Activated CD4-positive, alpha-beta memory T cell treated with anti-CD3 and anti-CD28 coated beads, Interleukin-2, amount 10 ng/mL, durations not matched to agents 7 days and 5 days (primary cell): ENCODE data around the gene AP1G1. TPM values are rescaled to one million over a fixed set of nuclear protein-coding genes. Genes with fewer than 3 reads are reported as not detected.
"Not testable (repeated sequence)": the region's sequence is repeated elsewhere in the genome, so short reads cannot be mapped to it uniquely, and the experiment has no call there.

Experiments used
- CTCF ChIA-PET: fragments of 350-600 bp; sonication (Branson Sonifier 250); formaldehyde crosslinking; loops from one replicate; lab custom pipeline; 2021; ENCODE audit warnings: antibody characterized with exemption, inconsistent platforms; lab: Charles Lee
- POLR2A ChIA-PET: fragments of 350-600 bp; sonication (Branson Sonifier 250); formaldehyde crosslinking; loops from one replicate; lab custom pipeline; 2021; ENCODE audit warnings: antibody characterized with exemption; lab: Charles Lee
- DNase-seq: peaks from one replicate; pipeline ENCODE4 v3.0.0-alpha.2; 2020
- H3K27ac Mint-ChIP-seq: one replicate; pipeline ENCODE4 v1.8.0; 2021; ENCODE audit warnings: mild to moderate bottlenecking, mixed read lengths
- H3K27me3 Mint-ChIP-seq: one replicate; pipeline ENCODE4 v1.8.0; 2021; ENCODE audit warnings: mixed read lengths
- H3K36me3 Mint-ChIP-seq: one replicate; pipeline ENCODE4 v1.8.0; 2021; ENCODE audit warnings: low read depth, mixed read lengths
- H3K4me1 Mint-ChIP-seq: one replicate; pipeline ENCODE4 v1.8.0; 2021; ENCODE audit warnings: mixed read lengths
- H3K4me3 Mint-ChIP-seq: one replicate; pipeline ENCODE4 v1.8.0; 2021; ENCODE audit warnings: mild to moderate bottlenecking, mixed read lengths
- H3K9me3 Mint-ChIP-seq: one replicate; pipeline ENCODE4 v1.8.0; 2021; ENCODE audit warnings: mixed read lengths
- total RNA-seq, 2 experiments: library from RNA; stranded (reverse); gene quantifications; one replicate each; pipeline ENCODE4 v1.2.3, GENCODE V29; 2021

Gene AP1G1
- total RNA-seq, 2 experiments from 2014 or later: 78.7 to 82.6 TPM

- peak overlapping the region; percentile 19 for H3K27ac Mint-ChIP-seq
- H3K27me3 Mint-ChIP-seq: no peaks in the 10 kb centered on the region
- H3K9me3 Mint-ChIP-seq: no peaks in the 10 kb centered on the region
- ChIA-PET CTCF (interaction anchor here (0.9 to 2.2 kb wide), 7 partner anchors 15 to 278 kb away, joined by 3 to 12 read pairs (median 4); partner anchors contain the start of gene ZNF821), POLR2A (interaction anchor here (0.6 to 2.0 kb wide), 8 partner anchors 13 to 250 kb away, joined by 3 to 23 read pairs (median 4); partner anchors contain the start of genes AP1G1, DHX38, TXNL4B and ZNF821)
- peaks cover 53% of the 10 kb centered on the region for H3K4me1 Mint-ChIP-seq
- H3K36me3 Mint-ChIP-seq: peaks cover 9% of the 10 kb centered on the region
- DNase-seq: no peak
- no peak overlapping the region for H3K4me3 Mint-ChIP-seq
These were observed 34.9 kb upstream of the AP1G1 start for GRCh38 chr16:71843572-71843971.

- no peak overlapping the region for H3K4me3 Mint-ChIP-seq
- H3K27ac Mint-ChIP-seq: no peak overlapping the region
- no peaks in the 10 kb centered on the region for H3K9me3 Mint-ChIP-seq
- ChIA-PET CTCF (interaction anchor here (0.6 to 1.6 kb wide), 2 partner anchors 42 to 68 kb away, joined by 3 to 4 read pairs; no protein-coding TSS in a partner anchor), POLR2A (interaction anchor here (0.9 to 1.0 kb wide), 2 partner anchors 18 to 44 kb away, joined by 3 to 5 read pairs; partner anchors contain the start of gene ZNF821)
- no peaks in the 10 kb centered on the region for H3K36me3 Mint-ChIP-seq
- peaks cover 27% of the 10 kb centered on the region for H3K4me1 Mint-ChIP-seq
- no peaks in the 10 kb centered on the region for H3K27me3 Mint-ChIP-seq
- no peak for DNase-seq
These were observed 31.4 kb upstream of the AP1G1 start for GRCh38 chr16:71840052-71840451.

GRCh38 chr16:71837150-71837549 is 28.5 kb upstream of the AP1G1 start:
- Mint-ChIP-seq H3K27me3 (no peaks in the 10 kb centered on the region), H3K9me3 (no peaks in the 10 kb centered on the region), H3K4me3 (no peak overlapping the region), H3K4me1 (peaks cover 22% of the 10 kb centered on the region), H3K36me3 (no peaks in the 10 kb centered on the region), H3K27ac (no peak overlapping the region)
- no peak for DNase-seq
- POLR2A ChIA-PET: no interaction called here
- CTCF ChIA-PET: no interaction called here

- no peaks in the 10 kb centered on the region for H3K36me3 Mint-ChIP-seq
- H3K27me3 Mint-ChIP-seq: no peaks in the 10 kb centered on the region
- no peak overlapping the region for H3K4me3 Mint-ChIP-seq
- ChIA-PET CTCF (no interaction called here), POLR2A (interaction anchor here (1.0 to 1.3 kb wide), 2 partner anchors 11 to 26 kb away, joined by 4 to 5 read pairs; partner anchors contain the start of gene AP1G1)
- peaks cover 14% of the 10 kb centered on the region for H3K4me1 Mint-ChIP-seq
- no peak overlapping the region for H3K27ac Mint-ChIP-seq
- H3K9me3 Mint-ChIP-seq: no peaks in the 10 kb centered on the region
- no peak for DNase-seq
These were observed 25.7 kb upstream of the AP1G1 start for GRCh38 chr16:71834291-71834690.

- not testable (repeated sequence) for H3K36me3 Mint-ChIP-seq
These were observed 23.5 kb upstream of the AP1G1 start for GRCh38 chr16:71832112-71832511.

DNA sequence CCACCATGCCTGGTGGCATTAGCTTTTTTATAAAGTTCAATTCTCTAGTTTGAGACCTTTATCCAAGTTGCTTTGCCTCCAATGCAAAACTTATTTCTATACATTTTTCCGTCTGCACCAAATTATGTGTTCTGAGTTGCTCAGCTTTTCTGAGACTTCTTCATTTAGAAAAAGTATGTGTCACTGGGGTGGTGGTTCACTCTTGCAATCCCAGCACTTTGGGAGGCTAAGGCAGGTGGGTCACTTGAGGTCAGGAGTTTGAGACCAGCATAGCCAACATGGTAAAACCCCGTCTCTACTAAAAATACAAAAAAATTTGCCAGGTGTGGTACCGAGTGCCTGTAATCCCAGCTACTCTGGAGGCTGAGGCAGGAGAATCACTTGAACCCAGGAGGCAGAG is 23.1 kb upstream of the AP1G1 start:
- DNase-seq, H3K4me3 Mint-ChIP-seq, H3K36me3 Mint-ChIP-seq, H3K27me3 Mint-ChIP-seq, H3K27ac Mint-ChIP-seq, H3K9me3 Mint-ChIP-seq, POLR2A ChIA-PET: not testable (repeated sequence)
- peaks cover 14% of the 10 kb centered on the region for H3K4me1 Mint-ChIP-seq
- CTCF ChIA-PET: interaction anchor here (1.2 kb wide), 1 partner anchor 130 kb away, joined by 3 read pairs; no protein-coding TSS in a partner anchor

More at GRCh38 chr16:71832112-71832511, 23.5 kb upstream of the AP1G1 start:
- POLR2A ChIA-PET: interaction anchor here (0.6 kb wide), 1 partner anchor 24 kb away, joined by 4 read pairs; the partner anchor contains the start of gene AP1G1
- H3K27me3 Mint-ChIP-seq, H3K4me3 Mint-ChIP-seq, CTCF ChIA-PET, DNase-seq, H3K9me3 Mint-ChIP-seq, H3K27ac Mint-ChIP-seq: not testable (repeated sequence)
- peaks cover 14% of the 10 kb centered on the region for H3K4me1 Mint-ChIP-seq

DNA sequence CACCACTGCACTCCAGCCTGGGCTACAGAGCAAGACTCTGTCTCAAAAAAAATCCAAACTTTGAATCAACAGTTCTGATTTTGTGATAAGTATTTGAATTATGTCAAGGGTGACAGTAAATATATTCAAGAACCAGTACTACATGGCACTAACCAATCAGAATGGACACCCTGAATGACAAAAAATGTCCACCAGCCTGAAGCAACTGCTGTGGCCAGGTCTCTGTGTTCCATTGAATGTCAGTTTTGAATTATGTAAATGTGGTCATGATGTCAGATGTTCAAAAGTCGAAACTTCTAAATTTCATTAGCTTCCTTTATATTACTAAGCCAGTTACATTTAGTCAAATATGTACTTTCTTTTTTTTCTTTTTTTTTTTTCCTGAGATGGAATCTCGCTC is 21.7 kb upstream of the AP1G1 start:
- DNase-seq: no peak
- no peak overlapping the region for H3K4me3 Mint-ChIP-seq
- H3K27me3 Mint-ChIP-seq: no peaks in the 10 kb centered on the region
- H3K4me1 Mint-ChIP-seq: peaks cover 13% of the 10 kb centered on the region
- ChIA-PET CTCF (interaction anchor here (0.6 to 1.2 kb wide), 3 partner anchors 8 to 131 kb away, joined by 3 read pairs; no protein-coding TSS in a partner anchor), POLR2A (no interaction called here)
- H3K36me3 Mint-ChIP-seq: peaks cover 6% of the 10 kb centered on the region
- H3K9me3 Mint-ChIP-seq: peaks cover 4% of the 10 kb centered on the region
- H3K27ac Mint-ChIP-seq: no peak overlapping the region

- ChIA-PET CTCF (interaction anchor here (0.8 to 1.3 kb wide), 3 partner anchors 12 to 74 kb away, joined by 3 read pairs; no protein-coding TSS in a partner anchor), POLR2A (interaction anchor here (1.1 to 3.1 kb wide), 3 partner anchors 9 to 69 kb away, joined by 3 to 8 read pairs (median 3); partner anchors contain the start of gene IST1)
- no peak for DNase-seq
- Mint-ChIP-seq H3K4me1 (no peaks in the 10 kb centered on the region), H3K9me3 (peaks cover 4% of the 10 kb centered on the region), H3K27ac (no peak overlapping the region), H3K36me3 (peaks cover 6% of the 10 kb centered on the region), H3K4me3 (no peak overlapping the region), H3K27me3 (no peaks in the 10 kb centered on the region)
These were observed 17.9 kb upstream of the AP1G1 start for GRCh38 chr16:71826533-71827017.

GRCh38 chr16:71817155-71817500 is 8.5 kb upstream of the AP1G1 start:
- H3K27me3 Mint-ChIP-seq, DNase-seq, H3K4me3 Mint-ChIP-seq, H3K36me3 Mint-ChIP-seq, H3K9me3 Mint-ChIP-seq: not testable (repeated sequence)
- ChIA-PET CTCF (interaction anchor here (0.9 to 2.2 kb wide), 5 partner anchors 8 to 144 kb away, joined by 3 to 12 read pairs (median 3); partner anchors contain the start of gene AP1G1), POLR2A (interaction anchor here (0.9 to 1.5 kb wide), 8 partner anchors 9 to 67 kb away, joined by 3 to 21 read pairs (median 3); partner anchors contain the start of genes AP1G1 and ZNF821)
- Mint-ChIP-seq H3K27ac (peak overlapping the region; percentile 75), H3K4me1 (peaks cover 20% of the 10 kb centered on the region)

- H3K4me3 Mint-ChIP-seq: no peak overlapping the region
- H3K4me1 Mint-ChIP-seq: peaks cover 30% of the 10 kb centered on the region
- ChIA-PET POLR2A (interaction anchor here (5.5 kb wide), 1 partner anchor 71 kb away, joined by 89 read pairs; the partner anchor contains the start of gene ZNF821), CTCF (interaction anchor here (1.4 kb wide), 1 partner anchor 150 kb away, joined by 3 read pairs; no protein-coding TSS in a partner anchor)
- no peaks in the 10 kb centered on the region for H3K9me3 Mint-ChIP-seq
- no peak for DNase-seq
- H3K36me3 Mint-ChIP-seq: peaks cover 10% of the 10 kb centered on the region
- H3K27me3 Mint-ChIP-seq: no peaks in the 10 kb centered on the region
- no peak overlapping the region for H3K27ac Mint-ChIP-seq
These were observed 2.7 kb upstream of the AP1G1 start for GRCh38 chr16:71811261-71811803.

DNA sequence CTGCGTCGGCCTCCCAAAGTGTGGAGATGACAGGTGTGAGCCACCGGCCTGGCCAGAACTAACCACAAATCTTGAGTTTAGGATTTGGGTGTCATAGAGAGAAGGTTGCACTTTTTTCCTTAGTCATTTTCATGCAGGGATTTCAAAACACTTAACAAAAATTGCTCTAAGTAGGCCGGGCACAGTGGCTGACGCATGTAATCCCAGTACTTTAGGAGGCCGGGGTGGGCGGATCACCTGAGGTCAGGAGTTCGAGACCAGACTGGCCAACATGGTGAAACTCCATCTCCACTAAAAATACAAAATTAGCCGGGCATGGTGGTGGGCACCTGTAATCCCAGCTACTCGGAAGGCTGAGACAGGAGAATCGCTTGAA is 1.5 kb upstream of the AP1G1 start:
- H3K4me3 Mint-ChIP-seq: peak overlapping the region; percentile 94
- not testable (repeated sequence) for H3K27me3 Mint-ChIP-seq, H3K9me3 Mint-ChIP-seq, DNase-seq, H3K36me3 Mint-ChIP-seq
- peak overlapping the region; percentile 93 for H3K27ac Mint-ChIP-seq
- ChIA-PET POLR2A (interaction anchor here (0.7 to 5.5 kb wide), 6 partner anchors 33 to 283 kb away, joined by 3 to 89 read pairs (median 18); partner anchors contain the start of genes DHX38, TXNL4B and ZNF821), CTCF (interaction anchor here (0.7 to 1.4 kb wide), 2 partner anchors 46 to 151 kb away, joined by 3 to 4 read pairs; no protein-coding TSS in a partner anchor)
- peaks cover 30% of the 10 kb centered on the region for H3K4me1 Mint-ChIP-seq

- Mint-ChIP-seq H3K27ac (peak overlapping the region; percentile 93), H3K9me3 (no peaks in the 10 kb centered on the region), H3K4me1 (peaks cover 35% of the 10 kb centered on the region), H3K36me3 (peaks cover 14% of the 10 kb centered on the region), H3K4me3 (peak overlapping the region; percentile 94), H3K27me3 (no peaks in the 10 kb centered on the region)
- no peak for DNase-seq
- CTCF ChIA-PET: interaction anchor here (0.9 to 3.4 kb wide), 8 partner anchors 9 to 154 kb away, joined by 3 to 22 read pairs (median 3); partner anchors contain the start of genes IST1 and ZNF821
- POLR2A ChIA-PET: interaction anchor here (0.6 to 5.5 kb wide), 28 partner anchors 10 to 285 kb away, joined by 3 to 89 read pairs (median 5); partner anchors contain the start of genes DHX38, IST1, TXNL4B and ZNF821
These were observed 585 bp downstream of the AP1G1 start for GRCh38 chr16:71807905-71808592.
